GM21390 (cell line): ENCODE results near the gene CCDC120.

Experiments
- ATAC-seq: cut with Tn5 transposase; IDR thresholded peaks from one replicate; pipeline ENCODE4 v1.9.1; 2021; ENCODE audit not compliant: unreplicated experiment

CCDC120 gene

GRCh38 chrX:49100704-49101628 lies 42.2 kb downstream of the CCDC120 start:
- ATAC-seq = peak; percentile 95

GRCh38 chrX:49101629-49101984 lies 42.8 kb downstream of the CCDC120 start:
- peak; percentile 6 for ATAC-seq

- ATAC-seq = no peak
Measured at GRCh38 chrX:49102190-49102589, 43.4 kb downstream of the CCDC120 start.

- no peak for ATAC-seq
Measured at GRCh38 chrX:49103637-49104036, 44.8 kb downstream of the CCDC120 start.

- ATAC-seq = no peak
Measured at GRCh38 chrX:49106296-49106695, 47.5 kb downstream of the CCDC120 start.

GRCh38 chrX:49106930-49107329 lies 48.1 kb downstream of the CCDC120 start:
- no peak for ATAC-seq

- ATAC-seq = no peak
Measured at GRCh38 chrX:49108641-49109040, 49.8 kb downstream of the CCDC120 start.

GRCh38 chrX:49110417-49110816 lies 51.6 kb downstream of the CCDC120 start:
- no peak for ATAC-seq

GRCh38 chrX:49111791-49112190 lies 53.0 kb downstream of the CCDC120 start:
- no peak for ATAC-seq

- no peak for ATAC-seq
Measured at GRCh38 chrX:49116076-49116475, 57.3 kb downstream of the CCDC120 start.

GRCh38 chrX:49116716-49117115 lies 57.9 kb downstream of the CCDC120 start:
- no peak for ATAC-seq

GRCh38 chrX:49117581-49117980 lies 58.8 kb downstream of the CCDC120 start:
- ATAC-seq = no peak
